Ovary (tissue), 3 donors: ENCODE results near the gene G3BP1.
"Not testable (repeated sequence)": the region's sequence is repeated elsewhere in the genome, so short reads cannot be mapped to it uniquely, and the experiment has no call there.

ENCODE experiments used
- EP300 ChIP-seq: sonication (generic); formaldehyde crosslinking; IDR thresholded peaks from one replicate; pipeline ENCODE4 v1.6.1; 2017; ENCODE audit warnings: antibody characterized with exemption
- TF ChIP-seq, protein P1 (sequence below), 3 donors: fragments of 450-650 bp in 2 of 3; fragments of 200-600 bp in 1 of 3; IDR thresholded peaks; one replicate each; pipeline versions ENCODE4 v1.5.1 to v1.8.0; 2016 to 2022; ENCODE audit warnings: antibody characterized with exemption in 3 of 3, mild to moderate bottlenecking in 1 of 3
- donor health status: DM: no; HTN: no; CAD: no.

DNA sequence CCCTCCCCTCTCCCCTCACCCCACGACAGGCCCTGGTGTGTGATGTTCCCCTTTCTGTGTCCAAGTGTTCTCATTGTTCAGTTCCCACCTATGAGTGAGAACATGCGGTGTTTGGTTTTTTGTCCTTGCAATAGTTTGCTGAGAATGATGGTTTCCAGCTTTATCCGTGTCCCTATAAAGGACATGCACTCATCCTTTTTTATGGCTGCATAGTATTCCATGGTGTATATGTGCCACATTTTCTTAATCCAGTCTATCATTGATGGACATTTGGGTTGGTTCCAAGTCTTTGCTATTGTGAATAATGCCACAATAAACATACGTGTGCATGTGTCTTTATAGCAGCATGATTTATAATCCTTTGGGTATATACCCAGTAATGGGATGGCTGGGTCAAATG lies 89.1 kb downstream of the G3BP1 start:
- TF ChIP-seq, protein P1, sequence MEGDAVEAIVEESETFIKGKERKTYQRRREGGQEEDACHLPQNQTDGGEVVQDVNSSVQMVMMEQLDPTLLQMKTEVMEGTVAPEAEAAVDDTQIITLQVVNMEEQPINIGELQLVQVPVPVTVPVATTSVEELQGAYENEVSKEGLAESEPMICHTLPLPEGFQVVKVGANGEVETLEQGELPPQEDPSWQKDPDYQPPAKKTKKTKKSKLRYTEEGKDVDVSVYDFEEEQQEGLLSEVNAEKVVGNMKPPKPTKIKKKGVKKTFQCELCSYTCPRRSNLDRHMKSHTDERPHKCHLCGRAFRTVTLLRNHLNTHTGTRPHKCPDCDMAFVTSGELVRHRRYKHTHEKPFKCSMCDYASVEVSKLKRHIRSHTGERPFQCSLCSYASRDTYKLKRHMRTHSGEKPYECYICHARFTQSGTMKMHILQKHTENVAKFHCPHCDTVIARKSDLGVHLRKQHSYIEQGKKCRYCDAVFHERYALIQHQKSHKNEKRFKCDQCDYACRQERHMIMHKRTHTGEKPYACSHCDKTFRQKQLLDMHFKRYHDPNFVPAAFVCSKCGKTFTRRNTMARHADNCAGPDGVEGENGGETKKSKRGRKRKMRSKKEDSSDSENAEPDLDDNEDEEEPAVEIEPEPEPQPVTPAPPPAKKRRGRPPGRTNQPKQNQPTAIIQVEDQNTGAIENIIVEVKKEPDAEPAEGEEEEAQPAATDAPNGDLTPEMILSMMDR (IDR thresholded peaks at IDR 0.05): not testable (repeated sequence)
- TF ChIP-seq EP300: not testable (repeated sequence)
